Fibroblast of lung (primary cell): ENCODE measurements around the gene DLGAP4. TPM values are rescaled to one million over a fixed set of nuclear protein-coding genes. Genes with fewer than 3 reads are reported as not detected.
"Not testable (repeated sequence)": the region's sequence is repeated elsewhere in the genome, so short reads cannot be mapped to it uniquely, and the experiment has no call there.

Source experiments
- DNase-seq, 2 donors: peaks; one replicate each; pipeline versions ENCODE4 v3.0.0 to v3.0.0-alpha.2; 2010; ENCODE audit warnings: low read depth in 2 of 2
- H2AFZ ChIP-seq: 2 replicates; pipeline ENCODE4 v1.5.1; 2012; ENCODE audit warnings: low read length, control low read depth, inconsistent platforms
- H3K27ac ChIP-seq: 2 replicates; pipeline ENCODE4 v1.5.1; 2011; ENCODE audit warnings: low read length, control low read depth; ENCODE audit not compliant: insufficient read depth
- H3K27me3 ChIP-seq: 2 replicates; pipeline ENCODE4 v1.5.1; 2011; ENCODE audit warnings: mild to moderate bottlenecking, low read length; ENCODE audit not compliant: control insufficient read depth, insufficient read depth
- H3K36me3 ChIP-seq: 2 replicates; pipeline ENCODE4 v1.5.1; 2011; ENCODE audit warnings: low read length; ENCODE audit not compliant: control insufficient read depth, insufficient read depth
- H3K4me1 ChIP-seq: 2 replicates; pipeline ENCODE4 v1.5.1; 2011; ENCODE audit warnings: low read length; ENCODE audit not compliant: control insufficient read depth, insufficient read depth; ENCODE audit errors: extremely low read depth
- H3K4me2 ChIP-seq: 2 replicates; pipeline ENCODE4 v1.5.1; 2011; ENCODE audit warnings: low read length, control low read depth; ENCODE audit not compliant: insufficient read depth; ENCODE audit errors: extremely low read depth
- H3K4me3 ChIP-seq, 4 experiments: fragments of 200-600 bp in 1 of 4; sonication (generic) in 1 of 4; replicated peaks in 1 of 4; 2 replicates each; pipeline ENCODE4 v1.5.1; 2011 to 2016; ENCODE audit warnings: low read length in 4 of 4, low read depth in 3 of 4, mild to moderate bottlenecking in 3 of 4, control low read depth in 2 of 4, inconsistent platforms in 1 of 4, mixed read lengths in 1 of 4; ENCODE audit not compliant: insufficient read depth in 1 of 4; ENCODE audit errors: control extremely low read depth in 1 of 4
- H3K79me2 ChIP-seq: 2 replicates; pipeline ENCODE4 v1.5.1; 2012; ENCODE audit warnings: mild to moderate bottlenecking, low read length, inconsistent platforms; ENCODE audit not compliant: control insufficient read depth, insufficient read depth
- H3K9ac ChIP-seq: 2 replicates; pipeline ENCODE4 v1.5.1; 2011; ENCODE audit warnings: mild to moderate bottlenecking, low read length, control low read depth; ENCODE audit not compliant: insufficient read depth
- H3K9me3 ChIP-seq: 2 replicates; pipeline ENCODE4 v1.5.1; 2012; ENCODE audit warnings: low read depth, low read length; ENCODE audit not compliant: control insufficient read depth, insufficient read depth
- H4K20me1 ChIP-seq: 2 replicates; pipeline ENCODE4 v1.5.1; 2011; ENCODE audit warnings: low read length; ENCODE audit not compliant: control insufficient read depth, insufficient read depth; ENCODE audit errors: extremely low read depth
- CTCF ChIP-seq, 2 donors: IDR thresholded peaks in 1 of 2; conservative IDR thresholded peaks in 1 of 2; 1 replicate in 1 of 2; 2 replicates in 1 of 2; pipeline ENCODE4 v1.5.1; 2011 to 2012; ENCODE audit warnings: low read length in 2 of 2, control low read depth in 1 of 2, inconsistent platforms in 1 of 2, low read depth in 1 of 2, mild to moderate bottlenecking in 1 of 2
- EZH2 ChIP-seq: IDR thresholded peaks from 2 replicates; pipeline ENCODE4 v1.5.1; 2012; ENCODE audit warnings: low read length, control low read depth, mild to moderate bottlenecking; ENCODE audit errors: missing control alignments
- polyA plus RNA-seq, 2 donors: library from polyadenylated mRNA; depleted of rRNA in 1 of 2; stranded (reverse) in 1 of 2; unstranded in 1 of 2; fragments of >200 nt; gene quantifications; 2 replicates each; pipeline ENCODE4 v1.2.1, GENCODE V29; 2011 to 2012; ENCODE audit warnings: missing spikeins in 1 of 2
- total RNA-seq: library from RNA; depleted of rRNA; stranded (reverse); fragments of >200 nt; gene quantifications from 2 replicates; pipeline ENCODE4 v1.2.1, GENCODE V29; 2014

Gene DLGAP4
- total and polyA plus RNA-seq, 2 donors (not counting 1 experiment from before 2014, with no cell fraction given), result 25.9 to 26.9 TPM

DNA sequence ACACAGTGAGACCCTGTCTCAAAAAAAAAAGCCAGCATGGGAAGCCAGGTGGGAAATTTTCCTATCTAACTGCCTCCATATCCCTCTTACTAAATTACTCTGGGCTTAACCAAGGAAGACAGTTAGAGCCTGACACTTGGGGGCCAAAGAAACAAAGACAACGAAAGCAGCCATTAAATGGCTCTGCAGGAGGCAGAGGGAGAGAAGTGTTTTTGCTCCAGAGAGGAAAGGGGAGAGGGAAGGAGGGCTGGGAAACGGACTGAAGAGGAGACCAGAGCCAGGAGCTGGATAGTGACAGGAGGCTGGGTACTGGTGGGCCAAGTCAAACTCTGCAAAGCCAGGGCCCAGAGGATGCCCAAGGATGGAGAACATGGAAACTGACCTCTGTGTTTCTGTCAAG lies 256.6 kb downstream of the DLGAP4 start:
- no peak for DNase-seq
- Histone ChIP-seq H3K9ac (no peak overlapping the region), H3K36me3 (no peaks in the 10 kb centered on the region), H3K79me2 (no peaks in the 10 kb centered on the region), H3K4me1 (no peaks in the 10 kb centered on the region), H2AFZ (no peak overlapping the region), H3K27ac (no peak overlapping the region), H3K27me3 (peaks cover 4% of the 10 kb centered on the region), H4K20me1 (no peaks in the 10 kb centered on the region), H3K9me3 (no peaks in the 10 kb centered on the region), H3K4me2 (no peak overlapping the region), H3K4me3 (no peak overlapping the region)
- TF ChIP-seq EZH2 (no peak), CTCF (conservative IDR thresholded peaks at IDR 0.05 in 1 of 2, IDR thresholded peaks at IDR 0.05 in 1 of 2; ENCODE audit: low read depth in 1 of 2, low read length in 2 of 2) (no peak)

DNA sequence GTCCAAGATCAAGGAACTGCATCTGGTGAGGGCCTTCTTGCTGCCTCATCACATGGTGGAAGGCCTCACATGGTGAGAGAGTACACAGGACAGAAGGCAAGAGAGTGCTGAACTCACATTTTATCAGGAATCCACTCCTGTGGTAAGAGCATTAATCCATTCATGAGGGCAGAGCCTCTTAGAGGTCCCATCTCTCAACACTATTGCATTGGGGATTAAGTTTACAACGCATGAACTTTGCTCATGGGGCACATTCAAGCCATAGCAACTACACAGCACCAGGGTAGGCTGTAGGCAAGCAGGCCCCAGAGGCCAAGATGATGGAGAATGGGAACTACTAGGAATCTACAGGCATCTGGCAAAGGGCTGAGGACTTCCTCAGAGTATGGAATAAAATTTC lies 257.2 kb downstream of the DLGAP4 start:
- H4K20me1 ChIP-seq, result no peaks in the 10 kb centered on the region
- no peaks in the 10 kb centered on the region for H3K9me3 ChIP-seq
- no peak overlapping the region for H3K9ac ChIP-seq
- H3K4me3 ChIP-seq, result no peak overlapping the region
- no peak overlapping the region for H3K4me2 ChIP-seq
- DNase-seq, result no peak
- H3K27ac ChIP-seq, result no peak overlapping the region
- no peak overlapping the region for H2AFZ ChIP-seq
- H3K79me2 ChIP-seq, result no peaks in the 10 kb centered on the region
- no peak for TF ChIP-seq CTCF (conservative IDR thresholded peaks at IDR 0.05 in 1 of 2, IDR thresholded peaks at IDR 0.05 in 1 of 2; ENCODE audit: low read depth in 1 of 2, low read length in 2 of 2)
- no peak for TF ChIP-seq EZH2
- H3K36me3 ChIP-seq, result no peaks in the 10 kb centered on the region
- H3K4me1 ChIP-seq, result no peaks in the 10 kb centered on the region
- peaks cover 4% of the 10 kb centered on the region for H3K27me3 ChIP-seq

- H3K4me2 ChIP-seq, H3K4me3 ChIP-seq, H3K4me1 ChIP-seq, H3K36me3 ChIP-seq, H3K79me2 ChIP-seq, DNase-seq, H3K27ac ChIP-seq, H4K20me1 ChIP-seq, H3K9ac ChIP-seq, H3K27me3 ChIP-seq, H3K9me3 ChIP-seq, H2AFZ ChIP-seq: not testable (repeated sequence)
These were observed 258.1 kb downstream of the DLGAP4 start for GRCh38 chr20:36564078-36564725.

DNA sequence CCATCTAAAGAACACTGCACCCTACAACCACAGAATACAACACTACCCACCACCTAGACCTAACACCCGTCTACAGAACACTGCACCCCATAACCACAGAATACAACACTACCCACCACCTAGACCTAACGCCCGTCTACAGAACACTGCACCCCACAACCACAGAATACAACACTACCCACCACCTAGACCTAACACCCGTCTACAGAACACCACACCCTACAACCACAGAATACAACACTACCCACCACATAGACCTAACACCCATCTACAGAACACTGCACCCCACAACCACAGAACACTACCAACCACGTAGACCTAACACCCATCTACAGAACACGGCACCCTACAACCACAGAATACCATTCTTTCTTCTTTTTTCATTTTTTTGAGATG lies 258.6 kb downstream of the DLGAP4 start:
- not testable (repeated sequence) for H3K27me3 ChIP-seq, H3K9ac ChIP-seq, H4K20me1 ChIP-seq, H3K4me3 ChIP-seq, H2AFZ ChIP-seq, H3K9me3 ChIP-seq, H3K27ac ChIP-seq, H3K4me1 ChIP-seq, H3K36me3 ChIP-seq, H3K4me2 ChIP-seq, DNase-seq, H3K79me2 ChIP-seq
